HS-5 (cell line): Measurements from ENCODE around the gene MTHFD2.

Experiments used
- DNase-seq: peaks from one replicate; pipeline ENCODE4 v3.0.0-alpha.2; 2012; ENCODE audit warnings: low read depth

Gene MTHFD2

GRCh38 chr2:74267068-74267467 lies 68.7 kb downstream of the MTHFD2 start:
- no peak for DNase-seq
